K562 (cell line): ENCODE results near the gene CACNA1C. TPM values are rescaled to one million over a fixed set of nuclear protein-coding genes. Genes with fewer than 3 reads are reported as not detected.

ENCODE experiments used
- ATAC-seq: fragments of 200-7000 bp; cut with Tn5 transposase; 3 replicates; pipeline ENCODE4 v1.9.1; 2020; ENCODE audit warnings: moderate library complexity
- BruUV-seq: library from RNA; stranded (reverse); fragments of 400-500 nt; replicated peaks from 2 replicates; lab custom pipeline; 2021; lab: Mats Ljungman, UMichigan
- CTCF ChIA-PET: fragments of 300-600 bp; formaldehyde crosslinking; extraction: SDS; loops from one replicate; lab custom pipeline; 2021; ENCODE audit warnings: low intra/inter-chr PET ratio; lab: Yijun Ruan, JAX
- POLR2A ChIA-PET: fragments of 300-600, 350-650 bp; sonication (Branson Sonifier 250); formaldehyde crosslinking; extraction: SDS; loops from one replicate; lab custom pipeline; 2021; ENCODE audit warnings: antibody characterized with exemption, inconsistent platforms; lab: Yijun Ruan, JAX
- DNase-seq, 4 experiments: peaks; one replicate each; pipeline versions ENCODE4 v3.0.0 to v3.0.0-alpha.2; 2011 to 2018; ENCODE audit warnings: low spot score in 3 of 4, mixed read lengths in 3 of 4; ENCODE audit errors: extremely low read depth in 1 of 4
- FAIRE-seq: peaks from 2 replicates; lab custom pipeline; 2011; peaks lifted over from hg19 to GRCh38; lab: Jason Lieb, UNC
- H2AFZ ChIP-seq: 2 replicates; pipeline ENCODE4 v1.6.0; 2011; ENCODE audit warnings: low read depth, low read length, control low read depth, inconsistent platforms
- H3K27ac ChIP-seq: fragments of 200-600 bp; 3 replicates; pipeline ENCODE4 v1.8.0; 2011; ENCODE audit warnings: low read depth, mild to moderate bottlenecking, control low read depth, inconsistent platforms, low read length, moderate library complexity, mixed read lengths; ENCODE audit errors: extremely low read depth
- H3K27me3 ChIP-seq, 2 experiments: fragments of 300-600 bp in 1 of 2; 2 replicates in 1 of 2; 3 replicates in 1 of 2; pipeline versions ENCODE4 v1.6.0 to v1.8.0; 2011; ENCODE audit warnings: inconsistent platforms in 2 of 2, low read length in 2 of 2, mild to moderate bottlenecking in 1 of 2, mixed read lengths in 1 of 2, moderate library complexity in 1 of 2; ENCODE audit not compliant: control insufficient read depth in 2 of 2, insufficient read depth in 2 of 2
- H3K36me3 ChIP-seq: fragments of 300-600 bp; 3 replicates; pipeline ENCODE4 v1.8.0; 2011; ENCODE audit warnings: mild to moderate bottlenecking, low read length, inconsistent platforms; ENCODE audit not compliant: control insufficient read depth, insufficient read depth
- H3K4me1 ChIP-seq, 2 experiments: fragments of 200-600 bp in 1 of 2; replicated peaks in 1 of 2; 2 replicates in 1 of 2; 3 replicates in 1 of 2; pipeline versions ENCODE4 v1.5.1 to v1.8.0; 2011; ENCODE audit warnings: inconsistent platforms in 2 of 2, low read length in 2 of 2, mild to moderate bottlenecking in 1 of 2, mixed read lengths in 1 of 2, moderate library complexity in 1 of 2; ENCODE audit not compliant: control insufficient read depth in 2 of 2, insufficient read depth in 2 of 2
- H3K4me2 ChIP-seq: 2 replicates; pipeline ENCODE4 v1.6.1; 2011; ENCODE audit warnings: low read length, control low read depth, inconsistent platforms, mixed read lengths; ENCODE audit not compliant: insufficient read depth
- H3K4me3 ChIP-seq: fragments of 200-600 bp; sonication (generic), shearing (Covaris generic); 2 replicates; pipeline ENCODE4 v1.5.1; 2016; ENCODE audit warnings: control low read depth, inconsistent platforms
- H3K79me2 ChIP-seq: fragments of 200-600 bp; 3 replicates; pipeline ENCODE4 v1.8.0; 2011; ENCODE audit warnings: low read length, inconsistent platforms; ENCODE audit not compliant: control insufficient read depth, insufficient read depth
- H3K9ac ChIP-seq, 2 experiments: 2 replicates each; pipeline versions ENCODE4 v1.6.0 to v1.6.1; 2011; ENCODE audit warnings: low read depth in 2 of 2, low read length in 2 of 2, control low read depth in 1 of 2, inconsistent platforms in 1 of 2, mild to moderate bottlenecking in 1 of 2, mixed read lengths in 1 of 2; ENCODE audit not compliant: insufficient read depth in 1 of 2
- H3K9me1 ChIP-seq: one replicate; pipeline ENCODE4 v1.6.0; 2011; ENCODE audit warnings: inconsistent platforms, mild to moderate bottlenecking, low read length, moderate library complexity; ENCODE audit not compliant: control insufficient read depth, insufficient read depth
- H3K9me3 ChIP-seq: replicated peaks from 2 replicates; pipeline ENCODE4 v1.5.1; 2011; ENCODE audit warnings: low read depth, low read length, inconsistent platforms; ENCODE audit not compliant: control insufficient read depth, insufficient read depth
- H4K20me1 ChIP-seq: replicated peaks from 2 replicates; pipeline ENCODE4 v1.6.1; 2011; ENCODE audit warnings: low read length, inconsistent platforms, mixed read lengths; ENCODE audit not compliant: control insufficient read depth, insufficient read depth
- CTCF ChIP-seq, 3 experiments: IDR thresholded peaks in 2 of 3; conservative IDR thresholded peaks in 1 of 3; 2 replicates each; pipeline ENCODE4 v1.5.1; 2011 to 2012; ENCODE audit warnings: low read length in 3 of 3, mild to moderate bottlenecking in 3 of 3, control low read depth in 2 of 3, improper control_type of control experiment in 1 of 3, inconsistent platforms in 1 of 3, low read depth in 1 of 3, mixed read lengths in 1 of 3, moderate library complexity in 1 of 3; ENCODE audit not compliant: insufficient read depth in 2 of 3
- E2F5 ChIP-seq: sonication (generic); formaldehyde crosslinking; IDR thresholded peaks from 2 replicates; pipeline ENCODE4 v1.8.0; 2022; ENCODE audit warnings: mild to moderate bottlenecking, missing genetic modification reagents
- HEY1 ChIP-seq: fragments of 250-450 bp; sonication (Bioruptor Pico); IDR thresholded peaks from 2 replicates; pipeline ENCODE4 v1.5.0; 2020; ENCODE audit warnings: mild to moderate bottlenecking, moderate library complexity, borderline replicate concordance
- HNRNPUL1 ChIP-seq: fragments of 200-400 bp; formaldehyde crosslinking; IDR thresholded peaks from 2 replicates; pipeline ENCODE4 v1.6.1; 2017; ENCODE audit warnings: low read length
- IRF1 ChIP-seq: sonication (generic); formaldehyde crosslinking; IDR thresholded peaks from 2 replicates; pipeline ENCODE4 v1.8.0; 2022; ENCODE audit warnings: missing genetic modification reagents, mild to moderate bottlenecking, borderline replicate concordance
- PCBP1 ChIP-seq: fragments of 200-400 bp; formaldehyde crosslinking; IDR thresholded peaks from 2 replicates; pipeline ENCODE4 v1.6.1; 2018; ENCODE audit warnings: mild to moderate bottlenecking, low read depth, low read length; ENCODE audit not compliant: poor library complexity, severe bottlenecking
- TSHZ1 ChIP-seq: fragments of 250-450 bp; sonication (Bioruptor Pico); IDR thresholded peaks from 2 replicates; pipeline ENCODE4 v1.4.0; 2020; ENCODE audit warnings: mild to moderate bottlenecking, moderate library complexity
- ZNF133 ChIP-seq: fragments of 250-450 bp; sonication (Bioruptor Pico); IDR thresholded peaks from 2 replicates; pipeline ENCODE4 v1.4.0; 2020; ENCODE audit warnings: mild to moderate bottlenecking
- WGBS: fragments of 100-300 bp; shearing (Covaris generic); methylation state at CpG from one replicate; pipeline ENCODE4 v1.1.6; 2016; ENCODE audit warnings: low coverage, mixed read lengths; ENCODE audit not compliant: insufficient coverage; ENCODE audit errors: missing lambda C conversion rate; 5-methylcytosine and 5-hydroxymethylcytosine counted together
- in situ Hi-C: fragments of 300-500 bp; cut with MboI; formaldehyde crosslinking; loops from 4 replicates; pipeline ENCODE4 v1.15.0; 2018; ENCODE audit warnings: inconsistent platforms, mixed read lengths
- intact Hi-C: fragments of 100-400 bp; cut with micrococcal nuclease; formaldehyde crosslinking; loops from 2 replicates; pipeline ENCODE4 v1.14.2; 2022
- polyA plus RNA-seq, 8 experiments: library from polyadenylated mRNA; depleted of rRNA in 4 of 8; stranded (reverse) in 5 of 8; unstranded in 3 of 8; fragments of >200 nt; fragmentation: Nextera tagmentation in 2 of 8; fragmentation: Illumina TruSeq in 1 of 8; extraction: Ambion mirVana in 2 of 8; extraction: Trizol in 1 of 8; gene quantifications; 2 replicates each; pipeline versions ENCODE4 v1.2.1 to v1.2.3, GENCODE V29; 2011 to 2014; ENCODE audit warnings: inconsistent platforms in 1 of 8, missing spikeins in 1 of 8
- total RNA-seq, 7 experiments: library from RNA; depleted of rRNA in 6 of 7; stranded (reverse); fragments of >200 nt in 6 of 7; fragmentation: Illumina TruSeq in 2 of 7; extraction: Trizol in 2 of 7; gene quantifications; 2 replicates each; pipeline versions ENCODE4 v1.2.1 to v1.2.3, GENCODE V29; 2011 to 2021; ENCODE audit warnings: low replicate concordance in 1 of 7

CACNA1C gene
- total and polyA plus RNA-seq, 9 of the 15 experiments (the other 6 are each of a cell fraction or from before 2014, with no cell fraction given): not detected

DNA sequence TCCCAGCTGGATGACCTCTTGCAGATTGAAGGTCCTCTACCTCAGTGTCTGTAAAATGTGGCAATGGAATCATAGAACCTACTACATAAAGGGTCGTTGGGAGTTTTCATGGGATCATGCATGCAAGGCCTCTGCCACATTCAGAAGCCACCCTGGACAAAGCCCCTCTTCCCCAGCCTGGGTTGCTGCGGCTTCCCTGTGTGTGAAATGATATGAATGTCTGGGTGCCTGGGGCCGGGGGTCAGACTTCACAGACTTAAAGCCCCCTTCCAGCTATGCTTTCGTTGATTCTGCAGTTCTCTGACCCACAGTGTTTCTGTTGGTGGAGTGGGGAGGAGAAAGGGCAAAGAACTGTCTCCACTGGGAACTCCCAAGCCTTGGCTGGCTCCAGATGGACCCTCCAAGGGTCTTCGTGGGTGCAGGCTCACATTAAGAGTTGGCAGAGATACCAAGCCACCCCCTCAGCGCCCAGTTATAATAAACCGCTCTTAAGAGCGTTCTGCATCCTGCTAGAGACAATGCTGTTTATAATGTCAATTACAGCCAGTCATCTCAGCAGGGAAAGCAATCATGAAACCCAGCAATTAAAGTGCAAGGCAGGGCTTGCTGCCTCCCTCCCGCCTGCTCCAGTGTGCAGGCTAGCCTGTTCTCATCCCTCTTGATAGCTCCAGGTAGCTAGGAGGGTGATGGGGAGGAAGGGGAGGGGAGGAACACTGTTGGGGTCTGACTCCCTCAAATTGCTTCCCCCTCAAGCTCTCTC lies 531.0 kb downstream of the CACNA1C start:
- Histone ChIP-seq H3K9me3 (no peaks in the 10 kb centered on the region), H3K79me2 (no peaks in the 10 kb centered on the region), H3K36me3 (no peaks in the 10 kb centered on the region), H3K27me3 (peaks cover 0 to 21% of the 10 kb centered on the region in 2 experiments; a peak in 2 of 5 replicates), H3K4me2 (no peak overlapping the region), H3K4me1 (peaks cover 0 to 5% of the 10 kb centered on the region in 2 experiments; a peak in 2 of 5 replicates), H3K9ac (no peak overlapping the region), H3K27ac (no peak overlapping the region), H3K9me1 (no peaks in the 10 kb centered on the region), H3K4me3 (no peak overlapping the region), H4K20me1 (0 out of 2 replicates have a peak, but pooled peaks cover 4% of the 10 kb centered on the region), H2AFZ (no peak overlapping the region)
- intact Hi-C loops: loop anchor here (5.0 kb wide), 1 partner anchor 527 kb away; no protein-coding TSS in a partner anchor
- ChIA-PET POLR2A (no interaction called here), CTCF (interaction anchor here (0.6 kb wide), 1 partner anchor 803 kb away, joined by 3 read pairs; no protein-coding TSS in a partner anchor)
- FAIRE-seq (no peak), ATAC-seq (no peak), DNase-seq (no peak)
- in situ Hi-C loops: loop anchor here (10.0 kb wide), 1 partner anchor 529 kb away; the partner anchor contains the start of gene CACNA1C
- WGBS: 0% methylated on average over 9 of the region's 9 CpGs
- no TSS peak for BruUV-seq
- TF ChIP-seq PCBP1 (no peak), TSHZ1 (CRISPR knock-in tag) (no peak), IRF1 (CRISPR knock-in tag) (no peak), HEY1 (CRISPR knock-in tag) (no peak), ZNF133 (CRISPR knock-in tag) (no peak), HNRNPUL1 (no peak), E2F5 (no peak), CTCF (IDR thresholded peaks at IDR 0.05 in 2 of 3, conservative IDR thresholded peaks at IDR 0.05 in 1 of 3; ENCODE audit: insufficient read depth in 2 of 3, low read depth in 1 of 3, low read length in 3 of 3) (no peak)
